OCI-LY7 (cell line): ENCODE results near the gene TAF6. TPM values are rescaled to one million over a fixed set of nuclear protein-coding genes. Genes with fewer than 3 reads are reported as not detected.

Source experiments
- BruUV-seq: library from RNA; stranded (reverse); fragments of 400-500 nt; replicated peaks from 2 replicates; lab custom pipeline; 2021; lab: Mats Ljungman, UMichigan
- CTCF ChIA-PET: fragments of 300-600 bp; sonication (Branson Sonifier 250); formaldehyde crosslinking; loops from one replicate; lab custom pipeline; 2022; ENCODE audit warnings: antibody characterized with exemption; ENCODE audit not compliant: unreplicated experiment; lab: Charles Lee
- POLR2A ChIA-PET: fragments of 300-600 bp; sonication (Branson Sonifier 250); formaldehyde crosslinking; loops from one replicate; lab custom pipeline; 2022; ENCODE audit warnings: antibody characterized with exemption; lab: Charles Lee
- DNase-seq: peaks from one replicate; pipeline ENCODE4 v3.0.0-alpha.2; 2015; ENCODE audit warnings: low spot score
- H2AFZ ChIP-seq: fragments of 200-600 bp; sonication (generic), shearing (Covaris generic); 2 replicates; pipeline ENCODE4 v1.6.1; 2014; ENCODE audit warnings: mild to moderate bottlenecking, antibody characterized with exemption, low read length, moderate library complexity
- H3K27ac ChIP-seq: fragments of 200-600 bp; sonication (generic); 2 replicates; pipeline ENCODE4 v1.5.1; 2014; ENCODE audit warnings: mixed run types, low read depth, mild to moderate bottlenecking, moderate library complexity, low read length, inconsistent platforms; ENCODE audit not compliant: poor library complexity, severe bottlenecking
- H3K36me3 ChIP-seq: fragments of 200-600 bp; sonication (generic); 2 replicates; pipeline ENCODE4 v1.6.1; 2014; ENCODE audit warnings: mild to moderate bottlenecking, antibody characterized with exemption, low read length, moderate library complexity, mixed read lengths; ENCODE audit not compliant: insufficient read depth
- H3K4me1 ChIP-seq: fragments of 200-600 bp; sonication (generic); 2 replicates; pipeline ENCODE4 v1.5.1; 2014; ENCODE audit warnings: mild to moderate bottlenecking, low read length; ENCODE audit not compliant: insufficient read depth, poor library complexity, severe bottlenecking
- H3K4me2 ChIP-seq: fragments of 200-600 bp; sonication (generic); 2 replicates; pipeline ENCODE4 v1.6.1; 2014; ENCODE audit warnings: mild to moderate bottlenecking, low read length
- H3K4me3 ChIP-seq: fragments of 200-600 bp; sonication (generic); 2 replicates; pipeline ENCODE4 v1.5.1; 2014; ENCODE audit warnings: mild to moderate bottlenecking, low read depth, low read length; ENCODE audit not compliant: poor library complexity, severe bottlenecking
- H3K79me2 ChIP-seq: fragments of 200-600 bp; sonication (generic); 2 replicates; pipeline ENCODE4 v1.6.1; 2016; ENCODE audit warnings: low read depth, mild to moderate bottlenecking, low read length, moderate library complexity, mixed read lengths; ENCODE audit not compliant: insufficient read depth
- H3K9me2 ChIP-seq: fragments of 200-600 bp; sonication (generic); 2 replicates; pipeline ENCODE4 v1.6.1; 2016; ENCODE audit warnings: mild to moderate bottlenecking, low read length, mixed read lengths; ENCODE audit not compliant: insufficient read depth
- H3K9me3 ChIP-seq: fragments of 200-600 bp; sonication (generic); 2 replicates; pipeline ENCODE4 v1.6.1; 2014; ENCODE audit warnings: mild to moderate bottlenecking, mixed run types, low read length, mixed read lengths
- H4K20me1 ChIP-seq: fragments of 200-600 bp; sonication (generic); 2 replicates; pipeline ENCODE4 v1.6.1; 2014; ENCODE audit warnings: mild to moderate bottlenecking, antibody characterized with exemption, low read length, moderate library complexity, mixed read lengths; ENCODE audit not compliant: insufficient read depth
- EZH2phosphoT487 ChIP-seq: fragments of 200-600 bp; sonication (generic); IDR thresholded peaks from 2 replicates; pipeline ENCODE4 v1.6.1; 2018; ENCODE audit warnings: low read depth, borderline replicate concordance, mild to moderate bottlenecking, mixed run types, antibody characterized with exemption, low read length, moderate library complexity, mixed read lengths
- intact Hi-C: fragments of 100-400 bp; cut with micrococcal nuclease; formaldehyde crosslinking; loops from one replicate; pipeline ENCODE4 v1.10.0; 2022; ENCODE audit not compliant: unreplicated experiment
- total RNA-seq, 2 experiments: library from RNA; depleted of rRNA in 1 of 2; stranded (reverse); fragments of >200 nt in 1 of 2; shearing (Covaris generic) in 1 of 2; gene quantifications; 2 replicates each; pipeline ENCODE4 v1.2.3, GENCODE V29; 2014 to 2022
- TF ChIP-seq, protein P1 (sequence below): fragments of 200-600 bp; sonication (generic); conservative IDR thresholded peaks from 2 replicates; pipeline ENCODE4 v1.5.1; 2014; ENCODE audit warnings: mild to moderate bottlenecking, antibody characterized with exemption, low read length, moderate library complexity, mixed read lengths

Gene TAF6
- total RNA-seq, 2 experiments from 2014 or later, result 28.0 to 71.0 TPM

DNA sequence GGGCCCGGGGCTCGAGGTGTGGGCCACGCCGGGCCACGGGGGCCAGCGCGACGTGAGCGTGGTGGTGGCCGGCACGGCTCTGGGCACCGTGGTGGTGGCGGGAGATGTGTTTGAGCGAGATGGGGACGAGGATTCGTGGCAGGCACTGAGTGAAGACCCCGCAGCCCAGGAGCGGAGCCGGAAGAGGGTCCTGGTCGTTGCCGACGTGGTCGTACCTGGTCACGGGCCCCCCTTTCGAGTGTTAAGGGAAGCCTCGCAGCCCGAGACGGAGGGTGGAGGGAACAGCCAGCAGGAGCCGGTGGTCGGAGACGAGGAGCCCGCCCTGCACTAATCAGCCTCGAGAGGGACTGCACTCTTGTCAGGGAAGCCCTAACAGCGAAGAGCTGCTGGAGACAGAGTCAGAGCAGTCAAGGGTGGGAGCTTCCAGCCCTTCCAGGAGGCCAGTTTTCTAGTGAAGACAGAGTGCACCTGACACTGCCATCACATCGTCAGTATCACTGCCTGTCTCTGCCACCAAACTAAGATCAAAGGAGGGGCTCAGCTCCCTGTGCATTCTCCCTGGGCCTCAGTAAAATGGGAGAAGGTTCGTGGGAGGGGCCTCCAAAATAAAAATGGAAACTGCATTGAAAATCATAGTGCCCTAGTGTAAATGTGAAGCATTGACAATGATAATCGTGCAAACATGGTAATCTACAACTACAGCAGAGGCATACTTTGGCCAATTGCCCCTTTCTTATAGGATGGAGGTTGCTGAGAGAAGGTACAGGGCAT, 8.9 kb upstream of the TAF6 start:
- Histone ChIP-seq H3K4me2 (peak overlapping the region; percentile 91), H3K27ac (peak overlapping the region; percentile 94), H3K36me3 (peaks cover 14% of the 10 kb centered on the region; the same call in 1 of the 2 replicates), H3K4me1 (peaks cover 56% of the 10 kb centered on the region), H2AFZ (peak overlapping the region; percentile 70), H3K79me2 (peaks cover 8% of the 10 kb centered on the region; the same call in 1 of the 2 replicates), H3K9me3 (no peaks in the 10 kb centered on the region), H3K9me2 (no peaks in the 10 kb centered on the region), H4K20me1 (no peaks in the 10 kb centered on the region), H3K4me3 (peak overlapping the region; percentile 73)
- no TSS peak for BruUV-seq
- intact Hi-C loops, result loop anchor here (2.0 to 5.0 kb wide), 2 partner anchors 27 to 46 kb away; partner anchors contain the start of genes AP4M1, MCM7 and ZNF3
- DNase-seq, result peak; percentile 68
- CTCF ChIA-PET, result interaction anchor here (0.6 to 0.8 kb wide), 2 partner anchors 45 to 90 kb away, joined by 3 read pairs; no protein-coding TSS in a partner anchor
- POLR2A ChIA-PET, result interaction anchor here (0.6 to 2.0 kb wide), 6 partner anchors 8 to 46 kb away, joined by 3 to 7 read pairs (median 4); partner anchors contain the start of genes COPS6 and LAMTOR4
- TF ChIP-seq, protein P1, sequence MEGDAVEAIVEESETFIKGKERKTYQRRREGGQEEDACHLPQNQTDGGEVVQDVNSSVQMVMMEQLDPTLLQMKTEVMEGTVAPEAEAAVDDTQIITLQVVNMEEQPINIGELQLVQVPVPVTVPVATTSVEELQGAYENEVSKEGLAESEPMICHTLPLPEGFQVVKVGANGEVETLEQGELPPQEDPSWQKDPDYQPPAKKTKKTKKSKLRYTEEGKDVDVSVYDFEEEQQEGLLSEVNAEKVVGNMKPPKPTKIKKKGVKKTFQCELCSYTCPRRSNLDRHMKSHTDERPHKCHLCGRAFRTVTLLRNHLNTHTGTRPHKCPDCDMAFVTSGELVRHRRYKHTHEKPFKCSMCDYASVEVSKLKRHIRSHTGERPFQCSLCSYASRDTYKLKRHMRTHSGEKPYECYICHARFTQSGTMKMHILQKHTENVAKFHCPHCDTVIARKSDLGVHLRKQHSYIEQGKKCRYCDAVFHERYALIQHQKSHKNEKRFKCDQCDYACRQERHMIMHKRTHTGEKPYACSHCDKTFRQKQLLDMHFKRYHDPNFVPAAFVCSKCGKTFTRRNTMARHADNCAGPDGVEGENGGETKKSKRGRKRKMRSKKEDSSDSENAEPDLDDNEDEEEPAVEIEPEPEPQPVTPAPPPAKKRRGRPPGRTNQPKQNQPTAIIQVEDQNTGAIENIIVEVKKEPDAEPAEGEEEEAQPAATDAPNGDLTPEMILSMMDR, result no peak
- no peak for TF ChIP-seq EZH2phosphoT487

GRCh38 chr7:100126931-100127865, 8.0 kb upstream of the TAF6 start, which contains the start of gene MBLAC1:
TSS of gene MBLAC1 (plus strand) at chr7:100126967. CDS start at chr7:100127396, 429 bp downstream.
- intact Hi-C loops, result loop anchor here (2.0 to 5.0 kb wide), 2 partner anchors 26 to 45 kb away; partner anchors contain the start of genes AP4M1, MCM7 and ZNF3
- peak within 1 kb of the TSS; percentile 73 for H3K4me3 ChIP-seq

More at GRCh38 chr7:100126931-100127865, 8.0 kb upstream of the TAF6 start, which contains the start of gene MBLAC1:
- peak within 1 kb of the TSS; percentile 70 for H2AFZ ChIP-seq
- ChIA-PET CTCF (no interaction called here), POLR2A (interaction anchor here (0.6 to 2.9 kb wide), 6 partner anchors 13 to 991 kb away, joined by 3 to 22 read pairs (median 4); partner anchors contain the start of genes AP4M1, LAMTOR4 and MCM7)
- peaks cover 48% of the 10 kb centered on the region for H3K4me1 ChIP-seq
- TF ChIP-seq EZH2phosphoT487, result no peak
- TF ChIP-seq, protein P1, result no peak
- peaks cover 22% of the 10 kb centered on the region; the same call in 1 of the 2 replicates for H3K36me3 ChIP-seq
- H3K9me3 ChIP-seq, result no peaks in the 10 kb centered on the region
- peak; percentile 95 for DNase-seq
- H3K9me2 ChIP-seq, result no peaks in the 10 kb centered on the region
- H3K4me2 ChIP-seq, result peak within 1 kb of the TSS; percentile 91
- H3K79me2 ChIP-seq, result peaks cover 8% of the 10 kb centered on the region; the same call in 1 of the 2 replicates
- H3K27ac ChIP-seq, result peak within 1 kb of the TSS; percentile 94
- no TSS peak for BruUV-seq
- H4K20me1 ChIP-seq, result no peaks in the 10 kb centered on the region
